T1000 (cell line): ENCODE results near the gene BCLAF3.

Source experiments
- DNase-seq: peaks from one replicate; lab custom pipeline; 2025; ENCODE audit warnings: mixed read lengths; lab: John Stamatoyannopoulos, UW

The BCLAF3 gene

GRCh38 chrX:19966056-19966455 lies 24.8 kb downstream of the BCLAF3 start:
- DNase-seq = no peak

- no peak for DNase-seq
Measured at GRCh38 chrX:19964017-19964710, 26.7 kb downstream of the BCLAF3 start.

- no peak for DNase-seq
Measured at GRCh38 chrX:19960913-19961312, 29.9 kb downstream of the BCLAF3 start.

GRCh38 chrX:19958552-19959486 lies 32.0 kb downstream of the BCLAF3 start:
- DNase-seq = no peak

- DNase-seq = no peak
Measured at GRCh38 chrX:19956923-19957322, 33.9 kb downstream of the BCLAF3 start.

- DNase-seq = no peak
Measured at GRCh38 chrX:19956306-19956705, 34.6 kb downstream of the BCLAF3 start.

- no peak for DNase-seq
Measured at GRCh38 chrX:19955306-19955705, 35.6 kb downstream of the BCLAF3 start.

GRCh38 chrX:19954335-19955096 lies 36.3 kb downstream of the BCLAF3 start:
- DNase-seq = no peak

GRCh38 chrX:19953145-19953544 lies 37.7 kb downstream of the BCLAF3 start:
- no peak for DNase-seq

- no peak for DNase-seq
Measured at GRCh38 chrX:19949340-19949739, 41.5 kb downstream of the BCLAF3 start.

- DNase-seq = no peak
Measured at GRCh38 chrX:19947612-19948011, 43.2 kb downstream of the BCLAF3 start.
